ENCODE results near the gene CARD11.

- TF ChIP-seq CTCF (conservative IDR thresholded peaks at IDR 0.05 in 1 of 2, IDR thresholded peaks at IDR 0.05 in 1 of 2; ENCODE audit: extremely low read depth in 1 of 2, insufficient read depth in 1 of 2, low read depth in 1 of 2, low read length in 2 of 2), result no peak
- no peak for TF ChIP-seq EZH2 (IDR thresholded peaks at IDR 0.05; ENCODE audit: borderline replicate concordance, low read length)
Measured at GRCh38 chr7:3013975-3014792, 29.5 kb downstream of the CARD11 start.
